SK-N-SH (cell line): Measurements from ENCODE around the gene PRM1. TPM values are rescaled to one million over a fixed set of nuclear protein-coding genes. Genes with fewer than 3 reads are reported as not detected.

Experiments used
- CTCF ChIA-PET: fragments of 300-600, 350-600 bp; formaldehyde crosslinking; extraction: SDS; loops from one replicate; lab custom pipeline; 2021; lab: Yijun Ruan, JAX
- POLR2A ChIA-PET: fragments of 350-600 bp; sonication (Branson Sonifier 250); formaldehyde crosslinking; extraction: SDS; loops from one replicate; lab custom pipeline; 2020; ENCODE audit warnings: antibody characterized with exemption, inconsistent platforms; lab: Yijun Ruan, JAX
- DNase-seq: peaks from one replicate; pipeline ENCODE4 v3.0.0; 2012
- H2AFZ ChIP-seq: fragments of 200-600 bp; sonication (generic); 2 replicates; pipeline ENCODE4 v1.8.1; 2016; ENCODE audit warnings: antibody characterized with exemption, mild to moderate bottlenecking, low read depth
- H3F3A ChIP-seq: fragments of 200-600 bp; sonication (generic); replicated peaks from 2 replicates; pipeline ENCODE3; 2016; ENCODE audit warnings: antibody characterized with exemption, mild to moderate bottlenecking; ENCODE audit not compliant: insufficient read depth
- H3K27ac ChIP-seq, 2 experiments: fragments of 200-500 bp in 1 of 2; fragments of 200-600 bp in 1 of 2; sonication (Bioruptor generic) in 1 of 2; sonication (generic), shearing (Covaris generic) in 1 of 2; 2 replicates each; pipeline versions ENCODE4 v1.5.1 to v1.6.1; 2014 to 2016; ENCODE audit warnings: low read depth in 2 of 2, inconsistent platforms in 1 of 2, low read length in 1 of 2, mild to moderate bottlenecking in 1 of 2, mixed read lengths in 1 of 2
- H3K27me3 ChIP-seq: fragments of 200-600 bp; sonication (generic), shearing (Covaris generic); 2 replicates; pipeline ENCODE4 v1.6.1; 2016; ENCODE audit warnings: mixed run types; ENCODE audit not compliant: insufficient read depth
- H3K36me3 ChIP-seq, 2 experiments: fragments of 200-500 bp in 1 of 2; fragments of 200-600 bp in 1 of 2; sonication (Bioruptor generic) in 1 of 2; sonication (generic) in 1 of 2; replicated peaks in 1 of 2; 2 replicates each; pipeline versions ENCODE3 to v1.5.1; 2014 to 2016; ENCODE audit warnings: low read length in 1 of 2, mild to moderate bottlenecking in 1 of 2; ENCODE audit not compliant: insufficient read depth in 2 of 2, control insufficient read depth in 1 of 2
- H3K4me1 ChIP-seq, 2 experiments: fragments of 200-500 bp in 1 of 2; fragments of 200-600 bp in 1 of 2; sonication (Bioruptor generic) in 1 of 2; sonication (generic), shearing (Covaris generic) in 1 of 2; 2 replicates each; pipeline versions ENCODE4 v1.5.1 to v1.6.1; 2014 to 2016; ENCODE audit warnings: low read depth in 1 of 2, low read length in 1 of 2, mixed run types in 1 of 2; ENCODE audit not compliant: insufficient read depth in 2 of 2, control insufficient read depth in 1 of 2
- H3K4me2 ChIP-seq: fragments of 200-600 bp; sonication (generic), shearing (Covaris generic); 2 replicates; pipeline ENCODE4 v1.6.1; 2017; ENCODE audit warnings: mixed run types
- H3K4me3 ChIP-seq, 2 experiments: fragments of 200-500 bp in 1 of 2; fragments of 200-600 bp in 1 of 2; sonication (Bioruptor generic) in 1 of 2; sonication (generic), shearing (Covaris generic) in 1 of 2; 2 replicates each; pipeline versions ENCODE4 v1.5.1 to v1.8.1; 2014 to 2016; ENCODE audit warnings: low read depth in 2 of 2, inconsistent platforms in 1 of 2, low read length in 1 of 2, mild to moderate bottlenecking in 1 of 2, mixed read lengths in 1 of 2, moderate library complexity in 1 of 2
- H3K79me2 ChIP-seq: fragments of 200-600 bp; sonication (generic); 2 replicates; pipeline ENCODE4 v1.8.1; 2017; ENCODE audit warnings: mild to moderate bottlenecking; ENCODE audit not compliant: insufficient read depth
- H3K9ac ChIP-seq: fragments of 200-600 bp; sonication (generic); 2 replicates; pipeline ENCODE4 v1.6.1; 2017; ENCODE audit warnings: mixed run types
- H3K9me2 ChIP-seq: fragments of 200-600 bp; sonication (generic); 2 replicates; pipeline ENCODE4 v1.6.1; 2017; ENCODE audit warnings: mixed run types
- H3K9me3 ChIP-seq: fragments of 200-600 bp; sonication (generic); 2 replicates; pipeline ENCODE4 v1.6.1; 2017; ENCODE audit warnings: mixed run types, mild to moderate bottlenecking, moderate library complexity
- H4K20me1 ChIP-seq: fragments of 200-600 bp; sonication (generic); 2 replicates; pipeline ENCODE4 v1.6.1; 2017; ENCODE audit warnings: mild to moderate bottlenecking, mixed run types; ENCODE audit not compliant: insufficient read depth
- ELF1 ChIP-seq: IDR thresholded peaks from 2 replicates; pipeline ENCODE4 v1.4.0; 2012
- EP300 ChIP-seq, 2 experiments: IDR thresholded peaks; 2 replicates each; pipeline versions ENCODE4 v1.4.0 to v1.6.1; 2012; ENCODE audit warnings: borderline replicate concordance in 1 of 2, low read depth in 1 of 2, low read length in 1 of 2
- FOSL2 ChIP-seq: IDR thresholded peaks from 2 replicates; pipeline ENCODE4 v1.4.0; 2012; ENCODE audit warnings: low read depth, mild to moderate bottlenecking, moderate library complexity, borderline replicate concordance
- GABPA ChIP-seq: IDR thresholded peaks from 2 replicates; pipeline ENCODE4 v1.4.0; 2012; ENCODE audit warnings: low read depth, mild to moderate bottlenecking
- MEF2A ChIP-seq: IDR thresholded peaks from 2 replicates; pipeline ENCODE4 v1.4.0; 2012; ENCODE audit warnings: low read depth, borderline replicate concordance
- MXI1 ChIP-seq: IDR thresholded peaks from 2 replicates; pipeline ENCODE4 v1.6.1; 2012; ENCODE audit warnings: mild to moderate bottlenecking, low read depth, low read length, improper control_type of control experiment
- POLR2AphosphoS5 ChIP-seq: IDR thresholded peaks from 2 replicates; pipeline ENCODE4 v1.6.1; 2012; ENCODE audit warnings: low read depth, low read length
- RAD21 ChIP-seq: IDR thresholded peaks from 2 replicates; pipeline ENCODE4 v1.6.1; 2012; ENCODE audit warnings: mild to moderate bottlenecking, low read length
- RCOR1 ChIP-seq: fragments of 150-350 bp; IDR thresholded peaks from 2 replicates; pipeline ENCODE4 v1.6.1; 2017; ENCODE audit warnings: antibody characterized with exemption, low read length
- RXRA ChIP-seq: IDR thresholded peaks from 2 replicates; pipeline ENCODE4 v1.4.0; 2012; ENCODE audit warnings: low read depth, mild to moderate bottlenecking, borderline replicate concordance
- SIN3A ChIP-seq: IDR thresholded peaks from 2 replicates; pipeline ENCODE4 v1.6.1; 2012; ENCODE audit warnings: low read depth, mild to moderate bottlenecking, low read length, moderate library complexity, borderline replicate concordance
- TAF1 ChIP-seq: IDR thresholded peaks from 2 replicates; pipeline ENCODE4 v1.6.1; 2012; ENCODE audit warnings: low read depth, mild to moderate bottlenecking, low read length, moderate library complexity, borderline replicate concordance
- TEAD4 ChIP-seq: IDR thresholded peaks from 2 replicates; pipeline ENCODE4 v1.4.0; 2012; ENCODE audit warnings: mild to moderate bottlenecking, borderline replicate concordance; ENCODE audit not compliant: insufficient read depth
- YY1 ChIP-seq: IDR thresholded peaks from 2 replicates; pipeline ENCODE4 v1.4.0; 2012; ENCODE audit warnings: low read depth, mild to moderate bottlenecking
- WGBS: methylation state at CpG from one replicate; pipeline ENCODE4 v1.1.6; 2017; ENCODE audit warnings: low lambda C conversion rate; 5-methylcytosine and 5-hydroxymethylcytosine counted together
- polyA plus RNA-seq, 3 experiments: library from polyadenylated mRNA; depleted of rRNA; stranded (reverse); fragments of >200 nt; gene quantifications; 2 replicates each; pipeline ENCODE4 v1.2.3, GENCODE V29; 2012
- TF ChIP-seq, protein P1 (sequence below): IDR thresholded peaks from 2 replicates; pipeline ENCODE4; 2012
- TF ChIP-seq, protein P2 (sequence below): fragments of 200-600 bp; sonication (generic); IDR thresholded peaks from 2 replicates; pipeline ENCODE4 v1.6.1; 2017; ENCODE audit warnings: antibody characterized with exemption, mild to moderate bottlenecking, moderate library complexity

PRM1 gene
- polyA plus RNA-seq, 1 of the 3 experiments (the other 2 are of a cell fraction): not detected

DNA sequence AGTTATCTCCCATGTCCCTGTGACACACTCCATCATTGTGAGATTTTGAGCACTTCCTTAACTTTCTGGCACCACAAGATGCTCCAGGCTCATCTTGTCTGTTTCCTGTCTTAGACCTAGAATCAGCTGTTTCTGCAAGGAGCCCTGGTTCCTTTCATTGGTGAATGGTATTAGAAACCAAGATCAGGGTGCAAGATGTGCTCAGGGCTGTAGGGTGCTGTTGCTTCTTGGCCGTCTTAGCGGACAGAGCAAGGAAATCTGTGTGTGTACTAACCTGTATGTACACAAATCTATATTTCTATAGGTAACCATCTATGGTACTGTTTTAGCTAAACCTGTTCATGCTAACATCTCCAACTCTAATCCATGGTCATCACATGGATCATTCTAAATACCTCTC is 8.1 kb upstream of the PRM1 start:
- H3K36me3 ChIP-seq: no peaks in the 10 kb centered on the region
- CTCF ChIA-PET: interaction anchor here (0.6 to 1.3 kb wide), 3 partner anchors 13 to 326 kb away, joined by 3 to 7 read pairs (median 3); no protein-coding TSS in a partner anchor
- no peak overlapping the region for H3K27ac ChIP-seq
- no peak overlapping the region for H3K4me2 ChIP-seq
- 94% methylated on average over 2 of the region's 2 CpGs for WGBS
- H3K9me3 ChIP-seq: no peaks in the 10 kb centered on the region
- H3K79me2 ChIP-seq: no peaks in the 10 kb centered on the region
- TF ChIP-seq YY1 (no peak), RAD21 (no peak), TEAD4 (no peak), RCOR1 (no peak), ELF1 (no peak), SIN3A (no peak), FOSL2 (no peak), GABPA (no peak), MEF2A (no peak)
- TF ChIP-seq, protein P1, sequence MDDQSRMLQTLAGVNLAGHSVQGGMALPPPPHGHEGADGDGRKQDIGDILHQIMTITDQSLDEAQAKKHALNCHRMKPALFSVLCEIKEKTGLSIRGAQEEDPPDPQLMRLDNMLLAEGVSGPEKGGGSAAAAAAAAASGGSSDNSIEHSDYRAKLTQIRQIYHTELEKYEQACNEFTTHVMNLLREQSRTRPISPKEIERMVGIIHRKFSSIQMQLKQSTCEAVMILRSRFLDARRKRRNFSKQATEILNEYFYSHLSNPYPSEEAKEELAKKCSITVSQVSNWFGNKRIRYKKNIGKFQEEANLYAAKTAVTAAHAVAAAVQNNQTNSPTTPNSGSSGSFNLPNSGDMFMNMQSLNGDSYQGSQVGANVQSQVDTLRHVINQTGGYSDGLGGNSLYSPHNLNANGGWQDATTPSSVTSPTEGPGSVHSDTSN: no peak
- TF ChIP-seq, all 33 proteins: peak for 0
- Histone ChIP-seq H3K27me3 (no peaks in the 10 kb centered on the region; the same call in 1 of the 2 replicates), H3F3A (no peaks in the 10 kb centered on the region), H3K9ac (no peak overlapping the region), H3K9me2 (no peaks in the 10 kb centered on the region), H3K4me1 (no peaks in the 10 kb centered on the region; a peak in 1 of 4 replicates), H4K20me1 (no peaks in the 10 kb centered on the region), H2AFZ (no peak overlapping the region), H3K4me3 (no peak overlapping the region)
- no peak for DNase-seq
- POLR2A ChIA-PET: no interaction called here

DNA sequence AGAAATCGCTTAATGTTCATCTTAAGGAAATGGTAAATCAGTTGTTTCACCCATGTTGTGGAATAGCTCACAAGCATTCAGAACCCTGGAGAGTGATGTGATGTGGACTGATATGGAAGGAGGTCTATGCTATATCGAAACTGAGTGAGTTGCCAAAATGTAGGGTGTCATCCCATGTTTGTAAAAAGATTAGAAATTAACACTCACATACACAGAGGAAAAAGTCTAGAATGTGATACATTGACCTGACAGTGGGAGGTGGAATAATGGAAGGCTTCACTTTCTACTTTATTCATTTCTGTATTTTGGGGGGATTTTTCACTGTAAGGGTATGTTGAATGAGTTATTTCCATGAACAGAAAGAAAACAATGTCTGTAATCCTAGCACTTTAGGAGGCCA is 4.7 kb upstream of the PRM1 start:
- H3F3A ChIP-seq: no peaks in the 10 kb centered on the region
- no peak overlapping the region for H3K4me2 ChIP-seq
- H3K4me3 ChIP-seq: no peak overlapping the region
- CTCF ChIA-PET: interaction anchor here (2.0 to 2.1 kb wide), 2 partner anchors 12 to 322 kb away, joined by 5 to 7 read pairs; no protein-coding TSS in a partner anchor
- no peak for TF ChIP-seq RXRA
- TF ChIP-seq MXI1: no peak
- TF ChIP-seq, protein P2, sequence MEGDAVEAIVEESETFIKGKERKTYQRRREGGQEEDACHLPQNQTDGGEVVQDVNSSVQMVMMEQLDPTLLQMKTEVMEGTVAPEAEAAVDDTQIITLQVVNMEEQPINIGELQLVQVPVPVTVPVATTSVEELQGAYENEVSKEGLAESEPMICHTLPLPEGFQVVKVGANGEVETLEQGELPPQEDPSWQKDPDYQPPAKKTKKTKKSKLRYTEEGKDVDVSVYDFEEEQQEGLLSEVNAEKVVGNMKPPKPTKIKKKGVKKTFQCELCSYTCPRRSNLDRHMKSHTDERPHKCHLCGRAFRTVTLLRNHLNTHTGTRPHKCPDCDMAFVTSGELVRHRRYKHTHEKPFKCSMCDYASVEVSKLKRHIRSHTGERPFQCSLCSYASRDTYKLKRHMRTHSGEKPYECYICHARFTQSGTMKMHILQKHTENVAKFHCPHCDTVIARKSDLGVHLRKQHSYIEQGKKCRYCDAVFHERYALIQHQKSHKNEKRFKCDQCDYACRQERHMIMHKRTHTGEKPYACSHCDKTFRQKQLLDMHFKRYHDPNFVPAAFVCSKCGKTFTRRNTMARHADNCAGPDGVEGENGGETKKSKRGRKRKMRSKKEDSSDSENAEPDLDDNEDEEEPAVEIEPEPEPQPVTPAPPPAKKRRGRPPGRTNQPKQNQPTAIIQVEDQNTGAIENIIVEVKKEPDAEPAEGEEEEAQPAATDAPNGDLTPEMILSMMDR: no peak
- no peak for TF ChIP-seq EP300 (IDR thresholded peaks at IDR 0.05; ENCODE audit: borderline replicate concordance in 1 of 2, low read depth in 1 of 2, low read length in 1 of 2)
- TF ChIP-seq POLR2AphosphoS5: no peak
- TF ChIP-seq, protein P1: no peak
- no peak for TF ChIP-seq GABPA
- TF ChIP-seq TAF1: no peak
- no peak for DNase-seq
- WGBS: 60% methylated on average over 2 of the region's 2 CpGs
- no peak overlapping the region for H2AFZ ChIP-seq
- no peaks in the 10 kb centered on the region for H3K79me2 ChIP-seq
- no peaks in the 10 kb centered on the region for H4K20me1 ChIP-seq
- no peaks in the 10 kb centered on the region; a peak in 1 of 4 replicates for H3K4me1 ChIP-seq
- H3K27me3 ChIP-seq: no peaks in the 10 kb centered on the region; the same call in 1 of the 2 replicates
- no peaks in the 10 kb centered on the region for H3K9me3 ChIP-seq
- no peaks in the 10 kb centered on the region for H3K9me2 ChIP-seq
- H3K9ac ChIP-seq: no peak overlapping the region
- H3K36me3 ChIP-seq: no peaks in the 10 kb centered on the region
- POLR2A ChIA-PET: no interaction called here
- no peak overlapping the region for H3K27ac ChIP-seq
